Astrocyte (in vitro differentiated cells and primary cell): ENCODE results near the gene RAB11FIP5. TPM values are rescaled to one million over a fixed set of nuclear protein-coding genes. Genes with fewer than 3 reads are reported as not detected.

ENCODE experiments used
- DNase-seq: peaks from one replicate; pipeline ENCODE4 v3.0.0-alpha.2; 2010; ENCODE audit warnings: low read depth
- FAIRE-seq: peaks from 2 replicates; lab custom pipeline; 2011; peaks lifted over from hg19 to GRCh38; lab: Jason Lieb, UNC
- H2AFZ ChIP-seq: 2 replicates; pipeline ENCODE4 v1.6.0; 2012; ENCODE audit warnings: low read depth, low read length, inconsistent platforms
- H3K27ac ChIP-seq: 2 replicates; pipeline ENCODE4 v1.5.1; 2011; ENCODE audit warnings: low read depth, low read length, inconsistent platforms
- H3K27me3 ChIP-seq: 2 replicates; pipeline ENCODE4 v1.6.0; 2011; ENCODE audit warnings: low read length, inconsistent platforms; ENCODE audit not compliant: insufficient read depth
- H3K36me3 ChIP-seq: 2 replicates; pipeline ENCODE4 v1.5.1; 2011; ENCODE audit warnings: low read length, inconsistent platforms; ENCODE audit not compliant: insufficient read depth
- H3K4me1 ChIP-seq: 2 replicates; pipeline ENCODE4 v1.5.1; 2011; ENCODE audit warnings: low read length, inconsistent platforms; ENCODE audit not compliant: insufficient read depth
- H3K4me2 ChIP-seq: 2 replicates; pipeline ENCODE4 v1.6.0; 2012; ENCODE audit warnings: low read length, inconsistent platforms
- H3K4me3 ChIP-seq: 2 replicates; pipeline ENCODE4 v1.5.1; 2011; ENCODE audit warnings: low read depth, mild to moderate bottlenecking, low read length, inconsistent platforms; ENCODE audit not compliant: insufficient read depth
- H3K79me2 ChIP-seq: 2 replicates; pipeline ENCODE4 v1.6.0; 2012; ENCODE audit warnings: mild to moderate bottlenecking, low read length, inconsistent platforms; ENCODE audit not compliant: insufficient read depth
- H3K9ac ChIP-seq: 2 replicates; pipeline ENCODE4 v1.6.0; 2012; ENCODE audit warnings: mild to moderate bottlenecking, low read length, inconsistent platforms
- H3K9me3 ChIP-seq: 2 replicates; pipeline ENCODE4 v1.5.1; 2012; ENCODE audit warnings: low read depth, mild to moderate bottlenecking, low read length, inconsistent platforms; ENCODE audit not compliant: insufficient read depth
- H4K20me1 ChIP-seq: 2 replicates; pipeline ENCODE4 v1.6.0; 2012; ENCODE audit warnings: low read length, inconsistent platforms; ENCODE audit not compliant: insufficient read depth
- H3K27ac Mint-ChIP-seq: one replicate; pipeline ENCODE4 v1.8.0; 2021; ENCODE audit warnings: mild to moderate bottlenecking, mixed read lengths; ENCODE audit not compliant: unreplicated experiment
- H3K27me3 Mint-ChIP-seq: one replicate; pipeline ENCODE4 v1.8.0; 2021; ENCODE audit warnings: low read depth, mixed read lengths; ENCODE audit not compliant: unreplicated experiment
- H3K36me3 Mint-ChIP-seq: one replicate; pipeline ENCODE4 v1.8.0; 2021; ENCODE audit warnings: low read depth, mixed read lengths; ENCODE audit not compliant: unreplicated experiment
- H3K4me1 Mint-ChIP-seq: one replicate; pipeline ENCODE4 v1.8.0; 2021; ENCODE audit warnings: low read depth, mixed read lengths; ENCODE audit not compliant: unreplicated experiment
- H3K4me3 Mint-ChIP-seq: one replicate; pipeline ENCODE4 v1.8.0; 2021; ENCODE audit warnings: mild to moderate bottlenecking, moderate library complexity, mixed read lengths; ENCODE audit not compliant: unreplicated experiment
- H3K9me3 Mint-ChIP-seq: one replicate; pipeline ENCODE4 v1.8.0; 2021; ENCODE audit warnings: mild to moderate bottlenecking, mixed read lengths; ENCODE audit not compliant: unreplicated experiment
- EZH2 ChIP-seq: IDR thresholded peaks from 2 replicates; pipeline ENCODE4 v1.6.1; 2012; ENCODE audit warnings: mild to moderate bottlenecking, low read length, inconsistent platforms; ENCODE audit not compliant: insufficient read depth
- total RNA-seq: library from RNA; stranded (reverse); gene quantifications from 2 replicates; pipeline ENCODE4 v1.2.1, GENCODE V29; 2021
- TF ChIP-seq, protein P1 (sequence below): IDR thresholded peaks from 2 replicates; pipeline ENCODE4 v1.5.1; 2011; ENCODE audit warnings: low read depth, mild to moderate bottlenecking, inconsistent platforms, low read length, moderate library complexity; ENCODE audit not compliant: insufficient read depth

RAB11FIP5 gene
- total RNA-seq, 1 donor from 2014 or later = 56.0 TPM

DNA sequence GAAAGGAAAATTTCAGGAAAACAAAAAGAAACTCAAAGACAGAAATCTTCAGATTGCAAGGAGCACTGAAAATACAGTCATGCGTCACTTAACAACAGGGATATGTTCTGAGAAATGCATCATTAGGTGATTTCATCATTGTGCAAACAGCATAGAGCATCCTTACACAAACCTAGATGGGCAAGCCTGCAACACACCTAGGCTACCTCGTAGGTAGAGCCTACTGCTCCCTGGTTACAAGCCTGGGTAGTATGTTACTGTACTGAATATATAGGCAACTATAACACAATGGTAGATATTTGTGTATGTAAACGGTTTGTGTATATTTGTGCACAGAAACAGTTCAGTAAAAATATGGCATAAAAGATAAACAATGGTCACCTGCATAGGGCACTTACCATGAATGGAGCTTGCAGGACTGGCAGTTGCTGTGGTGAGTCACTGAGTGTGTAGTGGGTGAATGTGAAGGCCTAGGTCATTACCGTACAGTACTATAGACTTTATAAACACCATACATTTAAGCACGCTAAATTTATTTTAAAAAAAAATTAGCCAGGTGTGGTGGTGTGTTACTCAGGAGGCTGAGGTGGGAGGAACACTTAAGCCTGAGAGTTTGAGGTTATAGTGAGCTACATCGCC lies 74.7 kb downstream of the RAB11FIP5 start:
- FAIRE-seq = no peak

DNA sequence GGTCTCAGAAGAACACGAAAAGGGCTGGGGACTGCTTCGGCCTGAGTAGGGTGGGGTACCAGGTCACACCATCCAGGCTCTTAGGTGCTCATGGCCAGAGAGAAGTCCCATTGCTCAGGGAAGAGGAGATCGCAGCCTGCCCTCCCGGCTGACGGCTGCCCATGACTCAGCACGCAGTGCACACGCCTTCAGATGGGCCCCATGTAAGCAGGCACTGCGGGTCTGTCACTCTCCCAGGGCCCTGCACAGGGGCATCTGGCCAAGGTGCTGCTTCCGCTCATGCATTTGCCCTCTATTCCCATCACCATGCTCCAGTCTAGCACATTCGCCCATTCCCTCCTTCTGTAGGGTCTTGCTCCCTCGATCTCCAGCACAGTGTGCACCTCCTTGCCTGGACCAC lies 76.0 kb downstream of the RAB11FIP5 start:
- Histone ChIP-seq H3K36me3 (peaks cover 4% of the 10 kb centered on the region), H3K9me3 (no peaks in the 10 kb centered on the region), H3K4me1 (no peaks in the 10 kb centered on the region), H3K27me3 (no peaks in the 10 kb centered on the region), H4K20me1 (peaks cover 24% of the 10 kb centered on the region), H3K4me3 (no peak overlapping the region), H3K4me2 (no peak overlapping the region), H2AFZ (no peak overlapping the region), H3K79me2 (no peaks in the 10 kb centered on the region), H3K27ac (no peak overlapping the region), H3K9ac (no peak overlapping the region)
- H3K27me3 Mint-ChIP-seq = peaks cover 3% of the 10 kb centered on the region
- peaks cover 2% of the 10 kb centered on the region for H3K4me1 Mint-ChIP-seq
- no peak overlapping the region for H3K4me3 Mint-ChIP-seq
- H3K36me3 Mint-ChIP-seq = peaks cover 21% of the 10 kb centered on the region
- H3K9me3 Mint-ChIP-seq = peaks cover 2% of the 10 kb centered on the region
- TF ChIP-seq, protein P1, sequence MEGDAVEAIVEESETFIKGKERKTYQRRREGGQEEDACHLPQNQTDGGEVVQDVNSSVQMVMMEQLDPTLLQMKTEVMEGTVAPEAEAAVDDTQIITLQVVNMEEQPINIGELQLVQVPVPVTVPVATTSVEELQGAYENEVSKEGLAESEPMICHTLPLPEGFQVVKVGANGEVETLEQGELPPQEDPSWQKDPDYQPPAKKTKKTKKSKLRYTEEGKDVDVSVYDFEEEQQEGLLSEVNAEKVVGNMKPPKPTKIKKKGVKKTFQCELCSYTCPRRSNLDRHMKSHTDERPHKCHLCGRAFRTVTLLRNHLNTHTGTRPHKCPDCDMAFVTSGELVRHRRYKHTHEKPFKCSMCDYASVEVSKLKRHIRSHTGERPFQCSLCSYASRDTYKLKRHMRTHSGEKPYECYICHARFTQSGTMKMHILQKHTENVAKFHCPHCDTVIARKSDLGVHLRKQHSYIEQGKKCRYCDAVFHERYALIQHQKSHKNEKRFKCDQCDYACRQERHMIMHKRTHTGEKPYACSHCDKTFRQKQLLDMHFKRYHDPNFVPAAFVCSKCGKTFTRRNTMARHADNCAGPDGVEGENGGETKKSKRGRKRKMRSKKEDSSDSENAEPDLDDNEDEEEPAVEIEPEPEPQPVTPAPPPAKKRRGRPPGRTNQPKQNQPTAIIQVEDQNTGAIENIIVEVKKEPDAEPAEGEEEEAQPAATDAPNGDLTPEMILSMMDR = no peak
- TF ChIP-seq EZH2 = no peak
- no peak overlapping the region for H3K27ac Mint-ChIP-seq
- FAIRE-seq (no peak), DNase-seq (no peak)

More for the DNA sequence above, 74.7 kb downstream of the RAB11FIP5 start:
- TF ChIP-seq, protein P1 = no peak
- TF ChIP-seq EZH2 = no peak
- Mint-ChIP-seq H3K9me3 (peaks cover 2% of the 10 kb centered on the region), H3K36me3 (peaks cover 18% of the 10 kb centered on the region), H3K27ac (no peak overlapping the region), H3K4me3 (no peak overlapping the region), H3K4me1 (peaks cover 2% of the 10 kb centered on the region), H3K27me3 (peaks cover 3% of the 10 kb centered on the region)
- H3K4me1 ChIP-seq = no peaks in the 10 kb centered on the region
- no peak overlapping the region for H3K4me3 ChIP-seq
- no peak overlapping the region for H3K27ac ChIP-seq
- H3K79me2 ChIP-seq = no peaks in the 10 kb centered on the region
- peaks cover 24% of the 10 kb centered on the region for H4K20me1 ChIP-seq
- no peak for DNase-seq
- no peaks in the 10 kb centered on the region for H3K27me3 ChIP-seq
- no peak overlapping the region for H2AFZ ChIP-seq
- no peak overlapping the region for H3K4me2 ChIP-seq
- H3K9me3 ChIP-seq = no peaks in the 10 kb centered on the region
- no peak overlapping the region for H3K9ac ChIP-seq
- H3K36me3 ChIP-seq = peaks cover 4% of the 10 kb centered on the region
